Spleen (tissue), 7 donors: ENCODE measurements around the gene FURIN.

Experiments used
- POLR2A ChIP-seq, 3 donors: fragments of 450-650 bp; IDR thresholded peaks; one replicate each; pipeline ENCODE4 v1.5.1; 2017; ENCODE audit warnings: antibody characterized with exemption in 3 of 3, mild to moderate bottlenecking in 1 of 3
- POLR2AphosphoS5 ChIP-seq, 3 donors: sonication (generic); formaldehyde crosslinking; IDR thresholded peaks; one replicate each; pipeline ENCODE4 v1.5.1; 2017; ENCODE audit warnings: antibody characterized with exemption in 3 of 3
- TF ChIP-seq, protein P1 (sequence below), 11 experiments: fragments of 200-600 bp in 7 of 11; fragments of 450-650 bp in 4 of 11; sonication (generic) in 4 of 11; IDR thresholded peaks in 8 of 11; conservative IDR thresholded peaks in 3 of 11; 1 replicate in 7 of 11; 2 replicates in 4 of 11; pipeline versions ENCODE4 v1.4.0 to v1.8.0; 2016 to 2021; ENCODE audit warnings: antibody characterized with exemption in 11 of 11, inconsistent platforms in 4 of 11, mild to moderate bottlenecking in 1 of 11
- donor health status: DM: no; HTN: no; CAD: no; lungs with moderate emphysema.
- donor health status: DM: no; HTN: no; CAD: no.
- donor health status: DM: no; HTN: no; CAD: no.

DNA sequence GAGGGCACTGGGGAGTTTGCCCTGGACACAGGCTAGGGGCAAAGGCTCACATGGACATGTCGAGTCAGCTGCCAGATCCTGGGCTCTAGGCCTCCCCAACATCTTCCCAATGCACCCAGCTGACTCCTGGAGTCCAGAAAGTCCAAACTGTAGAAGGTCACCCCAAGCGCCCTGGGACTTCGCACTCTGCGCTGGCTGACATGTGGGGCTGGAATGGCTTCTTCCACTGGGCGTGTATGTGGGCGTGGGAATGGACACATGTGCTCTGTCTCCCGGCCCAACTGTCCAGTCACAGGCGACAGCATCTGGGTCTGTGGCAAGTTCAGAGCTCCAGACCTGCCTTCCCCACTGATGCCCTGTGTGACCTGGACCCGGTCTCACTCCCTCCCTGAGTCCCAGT, 13.2 kb upstream of the FURIN start:
- TF ChIP-seq, protein P1, sequence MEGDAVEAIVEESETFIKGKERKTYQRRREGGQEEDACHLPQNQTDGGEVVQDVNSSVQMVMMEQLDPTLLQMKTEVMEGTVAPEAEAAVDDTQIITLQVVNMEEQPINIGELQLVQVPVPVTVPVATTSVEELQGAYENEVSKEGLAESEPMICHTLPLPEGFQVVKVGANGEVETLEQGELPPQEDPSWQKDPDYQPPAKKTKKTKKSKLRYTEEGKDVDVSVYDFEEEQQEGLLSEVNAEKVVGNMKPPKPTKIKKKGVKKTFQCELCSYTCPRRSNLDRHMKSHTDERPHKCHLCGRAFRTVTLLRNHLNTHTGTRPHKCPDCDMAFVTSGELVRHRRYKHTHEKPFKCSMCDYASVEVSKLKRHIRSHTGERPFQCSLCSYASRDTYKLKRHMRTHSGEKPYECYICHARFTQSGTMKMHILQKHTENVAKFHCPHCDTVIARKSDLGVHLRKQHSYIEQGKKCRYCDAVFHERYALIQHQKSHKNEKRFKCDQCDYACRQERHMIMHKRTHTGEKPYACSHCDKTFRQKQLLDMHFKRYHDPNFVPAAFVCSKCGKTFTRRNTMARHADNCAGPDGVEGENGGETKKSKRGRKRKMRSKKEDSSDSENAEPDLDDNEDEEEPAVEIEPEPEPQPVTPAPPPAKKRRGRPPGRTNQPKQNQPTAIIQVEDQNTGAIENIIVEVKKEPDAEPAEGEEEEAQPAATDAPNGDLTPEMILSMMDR (IDR thresholded peaks at IDR 0.05 in 8 of 11, conservative IDR thresholded peaks at IDR 0.05 in 3 of 11) = no peak
- TF ChIP-seq POLR2A (IDR thresholded peaks at IDR 0.05) (no peak), POLR2AphosphoS5 (IDR thresholded peaks at IDR 0.05) (no peak)
